ENCODE data around the gene POU2F1. TPM values are rescaled to one million over a fixed set of nuclear protein-coding genes. Genes with fewer than 3 reads are reported as not detected.

Gene POU2F1
- total and polyA plus RNA-seq, 12 donors: 1.3 to 13.9 (median 10.1) TPM

- ATAC-seq: no peak
- intact Hi-C loops (cut with DNase I): no loop called here
These were observed 32.3 kb downstream of the POU2F1 start for GRCh38 chr1:167252986-167253385.

GRCh38 chr1:167258858-167259257 is 38.2 kb downstream of the POU2F1 start:
- ATAC-seq (peak in 1 of 8 donors; percentile 24), DNase-seq (no peak)
- H3K27ac ChIP-seq: no peak overlapping the region
- TF ChIP-seq, protein P1, sequence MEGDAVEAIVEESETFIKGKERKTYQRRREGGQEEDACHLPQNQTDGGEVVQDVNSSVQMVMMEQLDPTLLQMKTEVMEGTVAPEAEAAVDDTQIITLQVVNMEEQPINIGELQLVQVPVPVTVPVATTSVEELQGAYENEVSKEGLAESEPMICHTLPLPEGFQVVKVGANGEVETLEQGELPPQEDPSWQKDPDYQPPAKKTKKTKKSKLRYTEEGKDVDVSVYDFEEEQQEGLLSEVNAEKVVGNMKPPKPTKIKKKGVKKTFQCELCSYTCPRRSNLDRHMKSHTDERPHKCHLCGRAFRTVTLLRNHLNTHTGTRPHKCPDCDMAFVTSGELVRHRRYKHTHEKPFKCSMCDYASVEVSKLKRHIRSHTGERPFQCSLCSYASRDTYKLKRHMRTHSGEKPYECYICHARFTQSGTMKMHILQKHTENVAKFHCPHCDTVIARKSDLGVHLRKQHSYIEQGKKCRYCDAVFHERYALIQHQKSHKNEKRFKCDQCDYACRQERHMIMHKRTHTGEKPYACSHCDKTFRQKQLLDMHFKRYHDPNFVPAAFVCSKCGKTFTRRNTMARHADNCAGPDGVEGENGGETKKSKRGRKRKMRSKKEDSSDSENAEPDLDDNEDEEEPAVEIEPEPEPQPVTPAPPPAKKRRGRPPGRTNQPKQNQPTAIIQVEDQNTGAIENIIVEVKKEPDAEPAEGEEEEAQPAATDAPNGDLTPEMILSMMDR (IDR thresholded peaks at IDR 0.05): no peak
- intact Hi-C loops (cut with DNase I): no loop called here
- H3K27me3 ChIP-seq: no peaks in the 10 kb centered on the region
- no peaks in the 10 kb centered on the region for H3K36me3 ChIP-seq
- H3K4me3 ChIP-seq: no peak overlapping the region
- no peaks in the 10 kb centered on the region for H3K9me3 ChIP-seq
- peaks cover 0 to 45% (median 26%) of the 10 kb centered on the region in 9 donors for H3K4me1 ChIP-seq
- 39 to 40% methylated on average over 5 of the region's 5 CpGs for WGBS, 2 donors

More at GRCh38 chr1:167252986-167253385, 32.3 kb downstream of the POU2F1 start:
- Histone ChIP-seq H3K27me3 (no peaks in the 10 kb centered on the region), H3K9me3 (no peaks in the 10 kb centered on the region), H3K4me3 (no peak overlapping the region), H3K36me3 (no peaks in the 10 kb centered on the region), H3K4me1 (peaks cover 0 to 16% (median 4%) of the 10 kb centered on the region in 9 donors), H3K27ac (no peak overlapping the region)
- TF ChIP-seq, protein P1 (IDR thresholded peaks at IDR 0.05): no peak
- DNase-seq: no peak

DNA sequence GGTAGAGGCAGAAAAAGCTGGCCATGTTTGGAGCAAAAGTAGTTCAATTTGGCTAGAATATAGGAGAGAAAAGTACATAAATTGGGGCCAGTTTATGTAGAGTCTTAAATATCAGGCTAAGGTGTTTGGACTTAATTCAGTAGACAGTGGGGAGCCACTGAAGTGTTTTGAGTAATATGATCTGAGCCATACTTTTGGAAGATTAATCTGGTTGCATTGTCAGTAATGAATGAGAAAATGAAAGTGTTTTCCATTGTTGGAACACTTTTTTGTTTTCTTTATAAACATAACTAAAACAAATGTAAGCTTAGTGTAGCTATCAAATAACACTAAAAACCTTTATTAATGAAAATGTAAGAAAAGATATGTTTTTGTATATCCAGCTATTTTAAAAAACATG is 42.1 kb downstream of the POU2F1 start:
- TF ChIP-seq, protein P1 (IDR thresholded peaks at IDR 0.05): no peak
- Histone ChIP-seq H3K36me3 (no peaks in the 10 kb centered on the region), H3K4me1 (peaks cover 0 to 57% (median 42%) of the 10 kb centered on the region in 9 donors), H3K4me3 (no peak overlapping the region), H3K27ac (no peak overlapping the region), H3K9me3 (no peaks in the 10 kb centered on the region), H3K27me3 (no peaks in the 10 kb centered on the region)
- ATAC-seq (no peak), DNase-seq (no peak)
- intact Hi-C loops (cut with DNase I): loop anchor here in 3 of 10 donors (10.0 kb wide), 2 partner anchors 262 to 272 kb away; no protein-coding TSS in a partner anchor

- H3K4me3 ChIP-seq: no peak overlapping the region
- ATAC-seq (no peak), DNase-seq (no peak)
- H3K36me3 ChIP-seq: no peaks in the 10 kb centered on the region
- peaks cover 0 to 62% (median 47%) of the 10 kb centered on the region in 9 donors for H3K4me1 ChIP-seq
- H3K27me3 ChIP-seq: no peaks in the 10 kb centered on the region
- TF ChIP-seq, protein P1 (IDR thresholded peaks at IDR 0.05): no peak
- intact Hi-C loops (cut with DNase I): loop anchor here in 3 of 10 donors (10.0 kb wide), 2 partner anchors 261 to 271 kb away; no protein-coding TSS in a partner anchor
- H3K9me3 ChIP-seq: no peaks in the 10 kb centered on the region
- H3K27ac ChIP-seq: no peak overlapping the region
- 97% methylated on average over 8 of the region's 8 CpGs for WGBS, 2 donors
These were observed 42.7 kb downstream of the POU2F1 start for GRCh38 chr1:167263344-167263743.
